ENCODE measurements around the gene AP1G2. TPM values are rescaled to one million over a fixed set of nuclear protein-coding genes. Genes with fewer than 3 reads are reported as not detected.

The AP1G2 gene
- total RNA-seq, 1 donor from 2014 or later, result 32.6 TPM

DNA sequence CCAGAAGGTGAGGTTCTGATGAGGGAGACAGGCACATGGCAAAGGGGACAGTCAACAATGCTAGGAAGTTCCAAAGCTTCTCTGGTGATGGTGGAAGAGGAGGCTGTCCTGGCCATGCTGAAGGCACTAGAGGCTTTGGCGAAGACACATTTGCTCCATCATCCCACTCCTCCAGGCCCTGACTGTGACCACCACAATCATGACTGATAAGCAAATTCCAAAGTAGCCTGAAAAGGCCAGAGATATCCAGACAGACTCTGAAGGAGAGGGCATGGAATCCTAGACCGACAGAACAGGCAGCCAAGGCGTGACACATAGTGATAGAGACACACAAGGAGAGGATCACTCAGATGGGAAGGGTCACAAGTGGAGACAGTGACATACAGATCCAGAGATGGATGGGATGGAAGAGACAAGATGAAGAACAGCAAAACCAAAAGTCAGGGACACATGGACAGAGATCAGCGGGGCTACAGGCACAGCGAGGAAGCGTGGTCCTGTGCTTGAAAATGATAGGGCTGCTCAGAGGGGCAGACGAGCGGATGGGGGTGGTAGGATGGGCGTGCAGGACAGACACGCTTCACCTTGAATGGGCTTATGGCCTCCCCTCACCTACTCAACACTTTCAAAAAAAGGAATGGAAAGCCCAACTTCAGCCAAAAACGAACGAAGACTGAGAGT lies 17.3 kb downstream of the AP1G2 start:
- DNase-seq (ENCODE audit: extremely low spot score, unreplicated experiment), result no peak
- Mint-ChIP-seq H3K9me3 (ENCODE audit: unreplicated experiment) (no peaks in the 10 kb centered on the region), H3K4me1 (ENCODE audit: unreplicated experiment) (peaks cover 5% of the 10 kb centered on the region), H3K4me3 (ENCODE audit: unreplicated experiment) (no peak overlapping the region), H3K36me3 (ENCODE audit: unreplicated experiment) (no peaks in the 10 kb centered on the region), H3K27ac (ENCODE audit: unreplicated experiment) (no peak overlapping the region), H3K27me3 (ENCODE audit: unreplicated experiment) (no peaks in the 10 kb centered on the region)
- TF ChIP-seq CTCF (IDR thresholded peaks at IDR 0.05), result no peak

GRCh38 chr14:23548351-23549318 lies 19.0 kb downstream of the AP1G2 start:
- no peak for TF ChIP-seq CTCF (IDR thresholded peaks at IDR 0.05)
- Mint-ChIP-seq H3K4me1 (ENCODE audit: unreplicated experiment) (peaks cover 7% of the 10 kb centered on the region), H3K27ac (ENCODE audit: unreplicated experiment) (no peak overlapping the region), H3K9me3 (ENCODE audit: unreplicated experiment) (no peaks in the 10 kb centered on the region), H3K36me3 (ENCODE audit: unreplicated experiment) (no peaks in the 10 kb centered on the region), H3K4me3 (ENCODE audit: unreplicated experiment) (no peak overlapping the region), H3K27me3 (ENCODE audit: unreplicated experiment) (no peaks in the 10 kb centered on the region)
- DNase-seq (ENCODE audit: extremely low spot score, unreplicated experiment), result no peak

GRCh38 chr14:23547924-23548323 lies 19.7 kb downstream of the AP1G2 start:
- no peak for TF ChIP-seq CTCF (IDR thresholded peaks at IDR 0.05)
- DNase-seq (ENCODE audit: extremely low spot score, unreplicated experiment), result no peak
- Mint-ChIP-seq H3K27me3 (ENCODE audit: unreplicated experiment) (no peaks in the 10 kb centered on the region), H3K36me3 (ENCODE audit: unreplicated experiment) (no peaks in the 10 kb centered on the region), H3K27ac (ENCODE audit: unreplicated experiment) (no peak overlapping the region), H3K9me3 (ENCODE audit: unreplicated experiment) (no peaks in the 10 kb centered on the region), H3K4me1 (ENCODE audit: unreplicated experiment) (peaks cover 7% of the 10 kb centered on the region), H3K4me3 (ENCODE audit: unreplicated experiment) (no peak overlapping the region)

GRCh38 chr14:23546450-23547035 lies 21.0 kb downstream of the AP1G2 start:
- Mint-ChIP-seq H3K9me3 (ENCODE audit: unreplicated experiment) (no peaks in the 10 kb centered on the region), H3K36me3 (ENCODE audit: unreplicated experiment) (no peaks in the 10 kb centered on the region), H3K27me3 (ENCODE audit: unreplicated experiment) (no peaks in the 10 kb centered on the region), H3K27ac (ENCODE audit: unreplicated experiment) (no peak overlapping the region), H3K4me1 (ENCODE audit: unreplicated experiment) (peaks cover 4% of the 10 kb centered on the region), H3K4me3 (ENCODE audit: unreplicated experiment) (no peak overlapping the region)
- DNase-seq (ENCODE audit: extremely low spot score, unreplicated experiment), result no peak
- no peak for TF ChIP-seq CTCF (IDR thresholded peaks at IDR 0.05)
